ENCODE measurements around the gene ZCCHC7.

Gene ZCCHC7

DNA sequence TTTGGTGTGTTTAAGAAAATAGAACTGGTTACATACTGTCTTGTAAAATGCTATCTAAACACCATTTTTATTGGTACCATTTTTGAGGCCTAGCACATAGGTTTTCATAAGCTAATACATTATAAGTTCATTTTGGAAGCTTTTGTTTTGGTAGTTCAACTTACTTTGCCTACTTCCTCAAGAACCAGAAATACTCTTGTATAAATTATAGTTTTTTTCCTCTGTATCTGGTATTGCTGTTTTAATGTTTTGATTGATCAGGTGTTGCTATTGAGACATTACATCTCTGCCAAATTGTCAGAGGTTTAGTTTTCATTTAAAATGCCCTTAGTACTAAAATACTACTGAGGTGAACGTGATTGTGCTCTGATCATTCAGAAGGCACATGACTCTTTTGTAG, 211.5 kb downstream of the ZCCHC7 start:
- FAIRE-seq (no peak), DNase-seq (ENCODE audit: low spot score) (no peak)

GRCh38 chr9:37332578-37332977, 212.2 kb downstream of the ZCCHC7 start:
- FAIRE-seq: no peak
- no peak for DNase-seq (ENCODE audit: low spot score)

GRCh38 chr9:37333288-37333687, 212.9 kb downstream of the ZCCHC7 start:
- no peak for FAIRE-seq
- DNase-seq (ENCODE audit: low spot score): no peak

DNA sequence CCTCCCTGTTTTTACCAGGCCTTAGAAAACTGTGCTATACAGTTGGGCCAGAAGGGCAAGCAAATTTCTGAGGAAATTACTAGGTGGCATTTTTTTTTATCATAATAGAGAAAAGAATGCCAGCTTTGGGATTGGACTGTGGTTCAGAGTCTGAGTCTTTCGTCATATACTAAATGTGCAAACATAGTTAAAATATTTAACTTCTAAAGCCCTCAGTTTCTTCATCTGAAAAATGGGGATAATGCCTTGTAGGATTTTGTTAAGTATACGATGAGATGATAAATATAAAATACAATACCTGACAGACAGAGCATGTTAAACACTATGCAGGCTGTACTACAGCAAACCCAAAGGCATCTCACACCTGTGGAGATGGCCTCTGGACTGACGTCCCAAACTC, 214.9 kb downstream of the ZCCHC7 start:
- no peak for FAIRE-seq
- DNase-seq (ENCODE audit: low spot score): no peak

- FAIRE-seq (no peak), DNase-seq (ENCODE audit: low spot score) (no peak)
These were observed 215.8 kb downstream of the ZCCHC7 start for GRCh38 chr9:37336150-37336549.

DNA sequence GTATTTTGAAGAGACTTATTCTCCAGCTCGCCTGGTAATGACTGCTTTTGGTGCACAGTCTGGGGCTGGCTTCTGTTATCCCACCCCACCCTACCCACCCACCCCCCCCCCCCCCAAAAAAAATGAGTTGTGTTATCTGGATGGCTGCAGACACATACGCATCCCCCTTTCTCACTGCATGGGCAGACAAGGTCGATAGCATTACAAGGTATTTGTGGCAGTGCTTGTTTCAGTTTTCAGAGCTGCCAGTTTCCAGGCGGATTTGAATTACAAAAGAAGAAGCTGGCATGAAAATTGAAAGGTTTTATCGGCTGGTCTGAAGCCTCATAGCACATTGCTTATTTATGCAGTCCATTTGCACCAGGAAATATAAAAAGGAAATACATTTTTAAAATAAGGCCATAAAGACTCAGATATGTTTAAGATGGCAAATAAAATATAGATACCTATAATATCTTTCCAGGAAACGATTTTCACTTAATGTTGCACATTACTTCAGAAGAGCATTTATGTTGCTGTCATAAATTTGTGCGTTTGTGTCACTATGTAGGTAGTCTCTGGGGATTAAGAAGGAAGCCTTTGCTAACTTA, 217.0 kb downstream of the ZCCHC7 start:
- DNase-seq (ENCODE audit: low spot score) (no peak), FAIRE-seq (no peak)

GRCh38 chr9:37338218-37338617, 217.8 kb downstream of the ZCCHC7 start:
- no peak for FAIRE-seq
- no peak for DNase-seq (ENCODE audit: low spot score)

DNA sequence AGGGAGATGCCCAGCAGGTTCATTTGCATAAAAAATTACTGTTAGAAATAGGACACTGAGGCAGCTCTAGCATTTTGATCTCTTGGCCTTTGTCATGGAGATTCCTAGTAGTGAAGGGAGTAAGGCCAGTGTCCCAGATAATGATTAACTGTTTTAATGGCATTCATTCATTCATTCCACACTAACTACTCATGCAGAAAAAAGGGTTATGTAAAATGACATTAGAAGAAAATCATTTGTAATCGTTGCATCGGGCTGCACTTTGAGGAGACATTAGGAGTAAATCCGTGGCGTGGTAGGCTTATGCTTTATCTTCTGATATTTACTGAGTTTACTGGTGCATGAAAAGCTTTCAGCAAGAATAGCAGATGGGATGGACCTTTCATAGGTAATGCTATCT, 219.5 kb downstream of the ZCCHC7 start:
- peak; percentile 44 for DNase-seq (ENCODE audit: low spot score)
- FAIRE-seq: peak; percentile 76

DNA sequence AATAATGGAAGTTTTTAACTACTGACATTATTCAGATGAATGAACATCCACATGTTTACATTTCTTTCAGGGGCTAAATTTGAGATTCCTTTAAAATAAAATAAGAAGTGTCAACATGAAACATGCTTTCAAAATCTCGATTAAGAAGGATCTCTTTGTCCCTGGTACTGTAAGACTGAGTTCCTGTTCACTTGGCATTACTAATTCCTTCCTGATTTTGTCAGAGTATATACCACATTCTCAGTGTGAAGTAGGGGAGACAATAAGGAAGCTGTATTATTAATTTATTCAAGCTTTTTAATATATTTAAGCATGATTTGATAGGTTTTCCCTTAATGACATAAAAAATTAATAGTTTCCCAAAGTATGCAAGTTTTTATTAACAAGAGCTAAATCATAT, 220.6 kb downstream of the ZCCHC7 start:
- DNase-seq (ENCODE audit: low spot score) (no peak), FAIRE-seq (no peak)

- no peak for DNase-seq (ENCODE audit: low spot score)
- FAIRE-seq: no peak
These were observed 221.3 kb downstream of the ZCCHC7 start for GRCh38 chr9:37341704-37342103.

DNA sequence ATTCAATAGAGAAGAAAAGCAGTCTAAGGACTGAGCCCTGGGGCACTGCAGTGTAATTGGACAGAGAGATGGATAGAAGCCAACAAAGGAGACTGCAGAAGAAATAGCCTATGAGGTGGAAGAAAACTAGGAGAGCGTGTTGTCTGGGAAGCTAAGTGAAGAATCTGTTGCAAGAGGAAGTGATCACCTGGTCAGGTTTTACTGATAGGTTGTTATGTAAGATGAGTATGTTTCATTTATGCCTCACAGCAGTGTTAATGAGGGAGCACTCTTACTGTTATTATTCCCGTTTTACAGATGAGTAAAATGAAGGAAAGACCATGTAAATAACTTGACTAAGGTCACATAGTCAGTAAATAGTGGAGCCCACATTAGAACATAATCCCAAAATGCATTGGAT, 222.1 kb downstream of the ZCCHC7 start:
- FAIRE-seq (no peak), DNase-seq (ENCODE audit: low spot score) (no peak)

DNA sequence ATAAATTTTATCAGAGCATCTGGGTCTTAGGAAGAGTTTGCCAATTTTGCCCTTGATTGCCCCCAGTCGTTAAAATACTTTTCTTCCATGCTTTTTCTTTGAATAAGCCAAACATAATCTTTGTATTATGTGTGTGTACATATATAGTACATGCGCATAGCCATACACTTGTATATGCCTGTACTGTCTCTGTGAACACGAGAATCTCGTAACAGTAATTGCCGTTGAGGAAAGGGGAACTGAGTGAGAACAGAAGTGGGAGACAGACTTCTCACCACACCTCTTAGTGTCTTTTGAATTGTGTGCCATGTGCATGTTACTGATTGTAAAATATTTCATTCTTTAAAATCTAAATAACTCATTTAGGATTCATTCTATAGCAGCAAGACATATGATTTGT, 222.5 kb downstream of the ZCCHC7 start:
- no peak for DNase-seq (ENCODE audit: low spot score)
- FAIRE-seq: no peak

DNA sequence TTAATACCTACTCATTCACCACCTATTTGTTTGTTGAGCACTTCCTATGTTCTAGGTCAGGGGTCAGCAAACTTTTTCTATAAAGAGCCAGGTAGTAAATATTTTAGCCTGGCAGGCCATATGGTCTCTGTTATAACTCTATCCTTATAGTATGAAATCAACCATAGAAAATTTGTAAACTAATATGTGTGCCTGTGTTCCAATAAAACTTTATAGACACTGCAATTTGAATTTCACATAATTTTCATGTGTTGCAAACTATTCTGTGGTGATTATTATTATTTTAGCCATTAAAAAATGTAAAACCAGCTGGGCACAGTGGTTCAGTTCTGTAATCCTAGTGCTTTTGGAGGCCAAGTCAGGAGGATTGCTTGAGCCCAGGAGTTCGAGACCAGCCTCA, 223.3 kb downstream of the ZCCHC7 start:
- FAIRE-seq: no peak
- DNase-seq (ENCODE audit: low spot score): no peak

- no peak for FAIRE-seq
- no peak for DNase-seq (ENCODE audit: low spot score)
These were observed 224.7 kb downstream of the ZCCHC7 start for GRCh38 chr9:37345038-37345437.

- no peak for FAIRE-seq
- DNase-seq (ENCODE audit: low spot score): no peak
These were observed 228.5 kb downstream of the ZCCHC7 start for GRCh38 chr9:37348917-37349316.

- DNase-seq (ENCODE audit: low spot score) (peak; percentile 26), FAIRE-seq (no peak)
These were observed 230.3 kb downstream of the ZCCHC7 start for GRCh38 chr9:37350486-37351190.

GRCh38 chr9:37353791-37354190, 233.4 kb downstream of the ZCCHC7 start:
- DNase-seq (ENCODE audit: low spot score) (no peak), FAIRE-seq (no peak)

DNA sequence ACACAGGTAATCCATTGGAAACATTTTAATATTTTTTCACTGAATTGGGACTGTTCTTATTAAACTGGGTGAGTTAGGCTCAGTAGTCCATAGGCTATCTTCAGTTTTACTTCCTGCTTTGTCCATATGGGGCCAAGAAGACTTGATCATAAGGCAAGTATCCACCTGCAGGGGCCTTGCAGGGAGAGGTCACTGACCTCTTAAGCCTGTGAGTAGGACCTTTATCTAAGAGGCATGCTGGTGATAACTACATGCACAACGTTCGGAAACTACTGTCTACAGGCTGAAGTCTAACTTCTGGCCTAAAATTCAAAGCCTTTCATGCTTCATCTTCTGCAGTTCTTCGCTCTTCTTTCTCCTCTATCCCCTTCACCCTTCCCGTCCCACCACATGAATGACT, 242.1 kb downstream of the ZCCHC7 start:
- no peak for FAIRE-seq
- no peak for DNase-seq (ENCODE audit: low spot score)

- DNase-seq (ENCODE audit: low spot score): no peak
- FAIRE-seq: no peak
These were observed 242.8 kb downstream of the ZCCHC7 start for GRCh38 chr9:37363124-37363523.

DNA sequence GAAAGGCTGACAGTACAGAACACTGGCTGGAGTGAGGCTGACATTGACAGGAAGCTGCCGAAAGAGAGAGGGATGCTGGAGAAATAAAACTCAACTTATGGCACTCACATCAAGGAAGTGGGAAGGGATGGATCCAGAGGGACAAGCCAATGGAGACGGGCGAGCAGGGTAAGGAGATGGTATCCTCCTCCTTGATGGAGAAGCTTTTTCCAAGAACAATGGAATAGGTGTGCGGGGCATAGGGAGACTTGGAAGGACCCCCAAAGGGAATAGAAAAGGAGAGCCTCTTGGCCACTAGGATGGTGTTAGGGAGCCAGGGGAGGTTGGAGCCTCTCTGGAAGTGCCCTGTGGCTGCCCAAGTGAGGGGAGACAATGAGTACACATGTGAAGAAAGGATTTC, 243.8 kb downstream of the ZCCHC7 start:
- FAIRE-seq: no peak
- no peak for DNase-seq (ENCODE audit: low spot score)

GRCh38 chr9:37364751-37365360, 244.5 kb downstream of the ZCCHC7 start:
- FAIRE-seq (no peak), DNase-seq (ENCODE audit: low spot score) (no peak)

DNA sequence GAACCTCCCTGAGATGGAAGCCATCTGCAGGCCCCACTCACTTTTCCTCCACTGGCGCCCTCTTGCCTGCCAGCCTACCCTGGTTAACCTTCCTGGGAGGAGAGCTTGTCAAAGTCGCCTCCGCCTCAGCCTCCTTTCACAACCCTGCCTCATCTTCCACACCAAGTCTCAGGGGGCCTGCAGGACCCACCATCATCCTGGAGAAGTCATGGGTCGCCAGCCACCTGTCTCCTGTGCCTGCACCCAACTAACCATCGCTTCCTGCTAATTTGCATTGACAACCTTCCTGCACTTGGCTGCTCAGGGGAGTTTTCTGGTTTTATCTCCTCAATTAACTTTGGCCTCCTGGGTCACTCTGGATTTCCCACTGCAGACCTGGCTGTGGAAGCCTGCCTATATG, 249.3 kb downstream of the ZCCHC7 start:
- no peak for DNase-seq (ENCODE audit: low spot score)
- no peak for FAIRE-seq

DNA sequence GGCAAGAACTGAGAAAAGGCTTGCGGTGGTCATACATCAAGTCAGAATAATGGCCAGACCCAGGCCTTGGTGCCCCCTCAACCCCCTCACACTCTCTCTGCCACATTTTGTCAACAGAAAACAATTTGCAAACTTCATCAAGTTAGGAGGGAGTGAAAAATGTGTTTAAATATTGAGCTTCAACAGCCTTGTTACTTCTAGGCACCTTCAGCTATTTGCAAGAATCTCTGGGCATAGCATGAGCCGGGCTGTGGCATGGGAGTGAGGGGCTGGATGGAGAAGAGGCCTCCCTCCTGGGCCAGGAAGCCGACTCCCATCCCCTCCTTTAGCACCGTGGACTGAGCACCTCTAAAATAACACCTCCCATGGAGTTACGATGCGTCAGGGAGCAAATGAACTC, 249.9 kb downstream of the ZCCHC7 start:
- DNase-seq (ENCODE audit: low spot score) (no peak), FAIRE-seq (no peak)

Measured in RCC 7860 (cell line).